ENCODE data around the gene ZNF516.
"Not testable (repeated sequence)": the region's sequence is repeated elsewhere in the genome, so short reads cannot be mapped to it uniquely, and the experiment has no call there.

The ZNF516 gene

GRCh38 chr18:76475450-76476194 is 19.4 kb downstream of the ZNF516 start:
- Mint-ChIP-seq H3K36me3 (ENCODE audit: low read depth) (no peaks in the 10 kb centered on the region), H3K27ac (no peak overlapping the region), H3K27me3 (ENCODE audit: low read depth) (peaks cover 29% of the 10 kb centered on the region), H3K4me3 (no peak overlapping the region), H3K9me3 (no peaks in the 10 kb centered on the region), H3K4me1 (ENCODE audit: low read depth) (peaks cover 8% of the 10 kb centered on the region)

GRCh38 chr18:76474824-76475223 is 20.2 kb downstream of the ZNF516 start:
- Mint-ChIP-seq H3K27ac (no peak overlapping the region), H3K27me3 (ENCODE audit: low read depth) (peaks cover 29% of the 10 kb centered on the region), H3K4me3 (no peak overlapping the region), H3K4me1 (ENCODE audit: low read depth) (peaks cover 8% of the 10 kb centered on the region), H3K9me3 (no peaks in the 10 kb centered on the region), H3K36me3 (ENCODE audit: low read depth) (no peaks in the 10 kb centered on the region)

GRCh38 chr18:76473521-76473920 is 21.5 kb downstream of the ZNF516 start:
- H3K4me1 Mint-ChIP-seq (ENCODE audit: low read depth); H3K9me3 Mint-ChIP-seq; H3K27ac Mint-ChIP-seq; H3K36me3 Mint-ChIP-seq (ENCODE audit: low read depth); H3K4me3 Mint-ChIP-seq: not testable (repeated sequence)
- peaks cover 29% of the 10 kb centered on the region for H3K27me3 Mint-ChIP-seq (ENCODE audit: low read depth)

GRCh38 chr18:76472829-76473228 is 22.2 kb downstream of the ZNF516 start:
- Mint-ChIP-seq H3K27me3 (ENCODE audit: low read depth) (peaks cover 26% of the 10 kb centered on the region), H3K36me3 (ENCODE audit: low read depth) (no peaks in the 10 kb centered on the region), H3K27ac (no peak overlapping the region), H3K4me1 (ENCODE audit: low read depth) (peaks cover 11% of the 10 kb centered on the region), H3K9me3 (no peaks in the 10 kb centered on the region), H3K4me3 (no peak overlapping the region)

GRCh38 chr18:76471593-76471992 is 23.4 kb downstream of the ZNF516 start:
- H3K9me3 Mint-ChIP-seq, result no peaks in the 10 kb centered on the region
- H3K27ac Mint-ChIP-seq, result no peak overlapping the region
- H3K4me1 Mint-ChIP-seq (ENCODE audit: low read depth), result peaks cover 11% of the 10 kb centered on the region
- H3K4me3 Mint-ChIP-seq, result no peak overlapping the region
- H3K36me3 Mint-ChIP-seq (ENCODE audit: low read depth), result no peaks in the 10 kb centered on the region
- H3K27me3 Mint-ChIP-seq (ENCODE audit: low read depth), result peaks cover 16% of the 10 kb centered on the region

- H3K27me3 Mint-ChIP-seq (ENCODE audit: low read depth), result no peaks in the 10 kb centered on the region
- H3K4me3 Mint-ChIP-seq, result peak overlapping the region; percentile 59
- peaks cover 6% of the 10 kb centered on the region for H3K4me1 Mint-ChIP-seq (ENCODE audit: low read depth)
- no peaks in the 10 kb centered on the region for H3K36me3 Mint-ChIP-seq (ENCODE audit: low read depth)
- H3K9me3 Mint-ChIP-seq, result no peaks in the 10 kb centered on the region
- no peak overlapping the region for H3K27ac Mint-ChIP-seq
Observed at GRCh38 chr18:76468345-76469304, 26.4 kb downstream of the ZNF516 start.

- H3K27me3 Mint-ChIP-seq (ENCODE audit: low read depth), result no peaks in the 10 kb centered on the region
- no peaks in the 10 kb centered on the region for H3K36me3 Mint-ChIP-seq (ENCODE audit: low read depth)
- no peaks in the 10 kb centered on the region for H3K9me3 Mint-ChIP-seq
- peaks cover 6% of the 10 kb centered on the region for H3K4me1 Mint-ChIP-seq (ENCODE audit: low read depth)
- H3K27ac Mint-ChIP-seq, result no peak overlapping the region
- H3K4me3 Mint-ChIP-seq, result peak overlapping the region; percentile 59
Observed at GRCh38 chr18:76467371-76468190, 27.5 kb downstream of the ZNF516 start.

GRCh38 chr18:76466410-76466991 is 28.5 kb downstream of the ZNF516 start:
- Mint-ChIP-seq H3K36me3 (ENCODE audit: low read depth) (no peaks in the 10 kb centered on the region), H3K27ac (no peak overlapping the region), H3K4me1 (ENCODE audit: low read depth) (peaks cover 6% of the 10 kb centered on the region), H3K27me3 (ENCODE audit: low read depth) (no peaks in the 10 kb centered on the region), H3K9me3 (no peaks in the 10 kb centered on the region), H3K4me3 (peak overlapping the region; percentile 9)

- H3K36me3 Mint-ChIP-seq (ENCODE audit: low read depth), result no peaks in the 10 kb centered on the region
- no peaks in the 10 kb centered on the region for H3K9me3 Mint-ChIP-seq
- no peak overlapping the region for H3K4me3 Mint-ChIP-seq
- no peaks in the 10 kb centered on the region for H3K27me3 Mint-ChIP-seq (ENCODE audit: low read depth)
- no peak overlapping the region for H3K27ac Mint-ChIP-seq
- H3K4me1 Mint-ChIP-seq (ENCODE audit: low read depth), result peaks cover 6% of the 10 kb centered on the region
Observed at GRCh38 chr18:76465630-76466409, 29.2 kb downstream of the ZNF516 start.

- Mint-ChIP-seq H3K4me1 (ENCODE audit: low read depth) (peaks cover 6% of the 10 kb centered on the region), H3K36me3 (ENCODE audit: low read depth) (no peaks in the 10 kb centered on the region), H3K9me3 (no peaks in the 10 kb centered on the region), H3K27me3 (ENCODE audit: low read depth) (no peaks in the 10 kb centered on the region), H3K4me3 (no peak overlapping the region), H3K27ac (no peak overlapping the region)
Observed at GRCh38 chr18:76464281-76465259, 30.5 kb downstream of the ZNF516 start.

GRCh38 chr18:76463872-76464271 is 31.2 kb downstream of the ZNF516 start:
- H3K27me3 Mint-ChIP-seq (ENCODE audit: low read depth), result no peaks in the 10 kb centered on the region

GRCh38 chr18:76463358-76463757 is 31.7 kb downstream of the ZNF516 start:
- no peaks in the 10 kb centered on the region for H3K27me3 Mint-ChIP-seq (ENCODE audit: low read depth)
- H3K27ac Mint-ChIP-seq, result no peak overlapping the region
- no peak overlapping the region for H3K4me3 Mint-ChIP-seq
- no peaks in the 10 kb centered on the region for H3K9me3 Mint-ChIP-seq
- H3K4me1 Mint-ChIP-seq (ENCODE audit: low read depth), result peaks cover 6% of the 10 kb centered on the region
- H3K36me3 Mint-ChIP-seq (ENCODE audit: low read depth), result no peaks in the 10 kb centered on the region

More at GRCh38 chr18:76463872-76464271, 31.2 kb downstream of the ZNF516 start:
- Mint-ChIP-seq H3K4me3 (no peak overlapping the region), H3K36me3 (ENCODE audit: low read depth) (no peaks in the 10 kb centered on the region), H3K27ac (no peak overlapping the region), H3K9me3 (no peaks in the 10 kb centered on the region), H3K4me1 (ENCODE audit: low read depth) (peaks cover 6% of the 10 kb centered on the region)

- Mint-ChIP-seq H3K27ac (no peak overlapping the region), H3K4me3 (no peak overlapping the region), H3K4me1 (ENCODE audit: low read depth) (peaks cover under 1% of the 10 kb centered on the region), H3K9me3 (no peaks in the 10 kb centered on the region), H3K27me3 (ENCODE audit: low read depth) (no peaks in the 10 kb centered on the region), H3K36me3 (ENCODE audit: low read depth) (no peaks in the 10 kb centered on the region)
Observed at GRCh38 chr18:76462326-76462694, 32.7 kb downstream of the ZNF516 start.

Measured in T-helper 1 cell treated with Interleukin-12 subunit alpha and Interleukin-12 subunit beta and Interleukin-4 antibody, amounts not matched to agents 30 μg/mL and 1 μg/mL, for 36 hours (primary cell).